ENCODE results near the gene UNC45A.
"Not testable (repeated sequence)": the region's sequence is repeated elsewhere in the genome, so short reads cannot be mapped to it uniquely, and the experiment has no call there.

UNC45A gene

DNA sequence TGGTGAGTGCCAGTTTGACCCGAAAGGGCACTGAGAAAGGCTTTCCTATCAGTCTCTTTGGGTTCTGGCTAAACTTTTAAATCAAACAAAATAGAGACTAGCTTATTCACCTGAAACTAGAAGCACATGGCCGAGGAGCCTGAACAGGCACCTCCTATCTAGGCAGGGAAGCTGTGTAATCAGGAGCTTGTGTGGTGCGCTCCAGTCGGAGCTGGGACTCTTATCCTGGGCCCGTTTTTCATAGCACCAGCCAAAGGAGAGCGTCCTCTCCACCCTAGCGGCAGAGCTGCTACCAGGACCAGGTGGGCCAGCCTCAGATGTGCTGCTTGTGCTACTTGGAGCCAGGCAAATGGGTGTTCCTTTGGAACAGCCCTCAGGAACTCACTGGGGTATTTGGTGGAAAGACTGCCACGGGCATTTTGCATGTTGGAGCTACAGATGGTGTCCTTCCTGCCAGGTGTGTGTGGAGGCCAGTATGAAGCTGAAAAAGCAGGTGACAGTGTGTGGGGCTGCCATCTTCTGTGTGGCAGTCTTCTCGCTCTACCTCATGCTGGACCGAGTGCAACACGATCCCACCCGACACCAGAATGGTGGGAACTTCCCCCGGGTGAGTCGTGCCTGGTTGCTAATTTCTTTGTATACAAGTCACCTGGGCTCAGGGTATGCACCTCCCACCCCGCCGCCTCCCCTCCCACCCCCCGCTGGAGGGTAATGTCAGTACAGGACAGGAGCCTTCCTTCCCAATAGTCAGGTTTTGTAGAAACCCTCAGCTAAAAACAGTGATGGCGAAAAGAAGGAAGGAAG, 31.1 kb upstream of the UNC45A start:
- DNase-seq, result peak; percentile 51

DNA sequence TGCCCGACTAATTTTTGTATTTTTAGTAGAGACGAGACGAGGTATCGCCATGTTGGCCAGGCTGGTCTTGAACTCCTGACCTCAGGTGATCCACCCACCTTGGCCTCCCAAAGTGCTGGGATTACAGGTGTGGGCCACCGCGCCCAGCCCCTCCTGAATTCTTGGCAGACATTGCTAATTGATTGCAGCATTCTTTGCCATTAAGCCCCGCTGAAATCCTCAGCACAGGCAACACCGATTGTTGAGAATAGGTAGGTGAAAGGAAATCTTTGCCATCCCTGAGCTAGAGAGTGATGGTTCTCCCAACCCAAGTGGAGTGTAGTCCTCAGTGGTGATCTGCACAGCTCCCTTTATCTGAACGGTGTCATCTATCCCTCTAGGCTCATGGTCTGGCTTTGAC, 30.3 kb upstream of the UNC45A start:
- DNase-seq, result no peak

DNA sequence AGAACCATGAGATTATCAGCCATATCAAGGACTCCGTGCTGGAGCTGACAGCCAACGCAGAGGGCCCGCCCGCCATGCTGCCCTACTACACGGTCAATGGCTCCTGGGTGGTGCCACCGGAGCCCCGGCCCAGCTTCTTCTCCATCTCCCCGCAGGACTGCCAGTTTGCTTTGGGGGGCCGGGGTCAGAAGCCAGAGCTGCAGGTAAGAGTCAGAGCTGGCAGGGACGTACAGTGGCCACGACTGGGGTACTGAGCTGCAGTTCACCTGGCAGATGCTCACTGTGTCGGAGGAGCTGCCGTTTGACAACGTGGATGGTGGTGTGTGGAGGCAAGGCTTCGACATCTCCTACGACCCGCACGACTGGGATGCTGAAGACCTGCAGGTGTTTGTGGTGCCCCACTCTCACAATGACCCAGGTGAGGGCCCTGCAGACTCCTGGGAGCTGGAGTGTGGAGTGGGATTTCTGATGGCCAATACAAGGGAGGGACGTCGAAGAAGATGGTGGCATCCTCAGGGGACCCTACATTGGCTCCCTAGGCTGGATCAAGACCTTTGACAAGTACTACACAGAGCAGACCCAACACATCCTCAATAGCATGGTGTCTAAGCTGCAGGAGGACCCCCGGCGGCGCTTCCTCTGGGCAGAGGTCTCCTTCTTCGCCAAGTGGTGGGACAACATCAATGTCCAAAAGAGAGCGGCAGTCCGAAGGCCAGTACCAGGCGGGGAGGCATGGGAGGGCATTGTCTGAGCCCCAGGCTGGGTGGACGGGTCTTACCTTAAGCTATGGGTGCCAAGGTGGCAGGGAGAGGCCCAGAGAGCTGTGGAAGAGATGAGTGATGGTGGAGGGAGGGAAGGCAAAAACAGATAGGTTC, 29.5 kb upstream of the UNC45A start:
- no peak for DNase-seq

GRCh38 chr15:90906181-90906849, 28.8 kb upstream of the UNC45A start:
- DNase-seq, result no peak

DNA sequence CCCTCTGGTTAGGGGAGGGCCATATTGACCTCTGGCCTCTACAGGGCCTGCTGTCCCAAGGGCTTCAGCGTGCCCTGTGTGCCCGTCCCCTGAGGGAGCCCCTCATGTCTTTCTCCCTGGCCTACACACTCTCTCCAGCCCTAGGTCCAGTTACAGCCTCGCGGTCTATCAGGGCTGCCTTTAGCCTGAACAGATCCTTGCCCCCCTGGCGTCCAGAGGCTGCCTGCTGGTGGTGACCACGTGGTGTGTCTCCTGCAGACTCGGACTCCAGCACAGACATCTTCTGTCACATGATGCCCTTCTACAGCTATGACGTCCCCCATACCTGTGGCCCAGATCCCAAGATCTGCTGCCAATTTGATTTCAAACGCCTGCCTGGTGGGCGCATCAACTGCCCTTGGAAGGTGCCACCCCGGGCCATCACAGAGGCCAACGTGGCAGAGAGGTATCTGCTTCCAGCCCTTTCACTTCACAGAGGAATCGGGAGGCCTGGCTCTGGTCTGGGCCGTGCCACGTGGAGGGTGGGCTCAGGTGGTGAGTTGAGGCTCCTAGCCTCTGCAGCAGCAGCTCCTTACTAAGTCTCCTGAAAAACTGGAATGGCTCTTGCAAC, 27.9 kb upstream of the UNC45A start:
- no peak for DNase-seq

DNA sequence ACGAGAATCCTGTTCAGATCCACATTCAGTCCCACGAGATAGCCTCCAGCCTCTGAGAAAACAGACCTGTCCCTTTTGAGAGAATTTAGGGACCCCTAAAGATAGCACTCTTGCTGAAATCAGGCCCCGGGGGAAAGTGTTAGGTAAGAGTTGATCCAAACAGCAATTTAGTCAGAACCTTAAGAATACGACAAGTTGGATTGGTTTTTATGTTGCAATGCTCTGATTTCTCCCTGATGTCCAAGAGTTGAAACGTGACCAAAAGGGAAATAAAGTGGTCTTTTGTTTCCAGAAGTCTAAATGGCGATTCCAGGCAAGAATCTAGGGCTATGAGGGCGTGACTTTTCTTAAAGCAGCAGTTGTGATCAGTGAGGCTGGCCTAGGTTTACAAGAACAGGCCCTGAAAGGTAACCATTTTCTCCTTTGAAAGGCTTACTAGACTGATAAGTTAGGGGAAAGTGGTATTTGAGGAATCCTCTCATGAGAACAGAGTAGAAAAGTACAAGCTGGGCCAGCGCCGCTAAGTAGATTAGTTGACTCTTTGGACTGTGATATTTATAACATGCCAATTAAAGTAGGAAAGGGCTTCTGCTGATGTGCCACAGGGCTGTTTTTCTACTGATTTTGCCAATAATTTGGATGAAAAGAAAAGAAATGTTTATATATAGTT, 27.1 kb upstream of the UNC45A start:
- no peak for DNase-seq

- not testable (repeated sequence) for DNase-seq
These were observed 25.6 kb upstream of the UNC45A start for GRCh38 chr15:90909449-90909848.

DNA sequence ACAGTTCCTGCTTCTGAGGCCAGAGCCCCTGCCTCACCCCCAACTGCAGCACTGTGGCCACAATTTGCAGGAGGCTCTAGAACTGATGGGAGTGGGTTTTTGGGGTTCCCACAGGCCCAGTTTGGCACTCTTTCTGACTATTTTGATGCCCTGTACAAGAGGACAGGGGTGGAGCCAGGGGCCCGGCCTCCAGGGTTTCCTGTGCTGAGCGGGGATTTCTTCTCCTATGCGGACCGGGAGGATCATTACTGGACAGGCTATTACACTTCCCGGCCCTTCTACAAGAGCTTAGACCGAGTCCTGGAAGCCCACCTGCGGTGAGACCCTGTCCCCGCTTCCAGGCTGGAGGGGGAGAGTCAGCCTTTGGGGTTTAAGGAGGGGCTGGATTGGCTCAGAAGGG, 25.1 kb upstream of the UNC45A start:
- no peak for DNase-seq

- DNase-seq, result no peak
These were observed 24.4 kb upstream of the UNC45A start for GRCh38 chr15:90910441-90911301.

DNA sequence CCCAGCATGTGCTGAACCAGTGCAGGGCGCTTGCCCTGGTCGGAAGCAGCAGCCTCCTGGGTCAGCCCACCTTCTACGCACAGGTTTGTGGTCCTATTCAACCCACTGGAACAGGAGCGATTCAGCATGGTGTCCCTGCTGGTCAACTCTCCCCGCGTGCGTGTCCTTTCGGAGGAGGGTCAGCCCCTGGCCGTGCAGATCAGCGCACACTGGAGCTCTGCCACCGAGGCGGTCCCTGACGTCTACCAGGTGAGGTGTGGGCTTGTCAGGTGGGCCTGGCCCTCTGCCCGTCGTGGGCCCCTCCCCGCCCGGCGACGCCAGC, 23.8 kb upstream of the UNC45A start:
- DNase-seq, result no peak

GRCh38 chr15:90911906-90912769, 22.9 kb upstream of the UNC45A start:
- no peak for DNase-seq

DNA sequence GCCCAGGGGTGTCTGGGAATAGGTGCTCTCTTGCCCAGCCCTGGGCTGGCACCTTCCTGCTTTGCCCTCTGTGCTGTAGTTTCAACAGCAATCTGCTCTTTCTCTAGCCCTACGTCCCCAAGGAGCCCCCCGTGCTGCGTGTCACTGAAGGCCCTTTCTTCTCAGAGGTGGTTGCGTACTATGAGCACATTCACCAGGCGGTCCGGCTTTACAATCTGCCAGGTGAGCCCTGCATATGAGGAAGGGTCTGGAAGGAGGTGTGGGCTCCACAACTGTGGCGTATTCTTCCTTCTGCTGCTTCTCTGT, 22.4 kb upstream of the UNC45A start:
- DNase-seq, result no peak

DNA sequence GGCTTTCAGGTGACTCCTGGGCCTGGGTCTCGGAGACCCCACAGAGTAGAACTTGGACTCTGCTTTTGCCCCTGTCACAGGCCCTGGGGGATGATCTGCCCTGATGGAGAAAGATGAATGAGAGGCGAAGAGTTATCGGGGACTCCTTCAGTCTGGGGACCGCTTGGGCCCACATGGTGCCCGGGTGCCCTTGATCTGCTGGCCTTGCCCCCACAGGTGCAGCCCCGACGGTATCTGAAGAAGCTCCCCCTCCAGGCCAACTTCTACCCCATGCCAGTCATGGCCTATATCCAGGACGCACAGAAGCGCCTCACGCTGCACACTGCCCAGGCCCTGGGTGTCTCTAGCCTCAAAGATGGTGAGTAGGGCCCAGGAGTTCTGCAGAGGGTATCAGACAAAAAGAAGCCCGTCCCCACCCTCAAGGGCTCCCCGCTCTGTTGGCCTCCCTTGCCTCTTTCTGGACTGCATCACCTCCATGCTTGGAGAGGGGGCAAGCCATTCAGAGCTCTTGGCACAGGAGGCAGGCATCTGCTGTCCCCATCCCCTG, 21.6 kb upstream of the UNC45A start:
- no peak for DNase-seq

DNA sequence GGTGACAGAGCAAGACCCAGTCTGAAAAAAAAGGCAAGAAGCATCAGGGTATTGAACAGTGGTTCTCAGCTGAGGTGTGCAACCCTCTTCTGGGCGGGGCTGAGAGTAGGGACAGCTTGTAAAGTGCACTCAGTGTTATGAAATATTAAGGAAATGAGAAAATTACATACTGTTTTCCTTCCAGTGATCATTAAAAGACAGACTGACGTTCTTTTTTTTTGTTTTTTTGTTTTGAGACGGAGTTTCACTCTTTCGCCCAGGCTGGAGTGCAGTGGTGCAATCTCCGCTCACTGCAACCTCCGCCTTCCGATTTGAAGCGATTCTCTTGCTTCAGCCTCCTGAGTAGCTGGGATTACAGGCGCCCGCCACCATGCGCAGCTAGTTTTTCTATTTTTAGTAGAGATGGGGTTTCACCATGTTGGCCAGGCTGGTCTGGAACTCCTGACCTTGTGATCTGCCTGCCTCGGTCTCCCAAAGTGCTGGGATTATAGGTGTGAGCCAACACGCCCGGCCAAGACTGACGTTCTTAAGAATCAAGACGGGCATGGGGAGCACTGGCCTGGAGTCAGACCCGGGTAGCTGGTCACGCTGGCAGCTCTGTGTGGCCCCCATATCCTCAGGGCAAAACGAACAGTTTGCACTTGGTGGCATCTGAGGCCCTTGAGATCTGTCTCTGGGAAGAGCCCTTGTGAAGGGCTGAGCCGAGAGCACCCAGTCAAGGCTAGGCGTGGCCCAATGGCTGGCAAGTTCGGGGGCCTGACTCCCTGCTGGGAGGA, 20.6 kb upstream of the UNC45A start:
- no peak for DNase-seq

- DNase-seq, result no peak
These were observed 19.8 kb upstream of the UNC45A start for GRCh38 chr15:90915216-90915807.

DNA sequence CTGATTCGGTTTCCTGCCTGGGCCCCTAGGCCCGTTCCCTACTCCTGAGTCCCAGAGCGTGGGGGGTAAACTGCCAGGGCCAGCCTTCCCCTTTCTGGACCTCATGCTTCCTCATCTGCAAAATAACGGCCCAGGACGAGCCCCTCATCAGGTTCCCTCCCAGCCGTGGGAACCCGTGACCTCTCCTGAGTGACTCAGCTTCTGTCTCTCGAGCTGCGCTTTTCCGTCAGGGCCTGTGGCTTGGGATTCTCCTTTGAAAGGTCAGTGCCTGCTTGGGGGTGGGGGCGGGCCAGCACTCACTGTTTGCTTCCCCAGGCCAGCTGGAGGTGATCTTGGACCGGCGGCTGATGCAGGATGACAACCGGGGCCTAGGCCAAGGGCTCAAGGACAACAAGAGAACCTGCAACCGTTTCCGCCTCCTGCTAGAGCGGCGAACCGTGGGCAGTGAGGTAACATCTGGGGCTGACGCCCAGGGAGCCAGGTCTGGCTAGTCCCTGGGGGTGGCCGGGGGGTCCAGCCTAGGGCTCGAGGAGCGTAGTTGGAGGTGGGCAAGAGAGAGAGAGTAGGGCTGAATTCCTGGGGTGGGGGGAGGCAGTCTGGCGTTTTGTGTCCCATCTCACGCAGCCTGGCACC, 19.2 kb upstream of the UNC45A start:
- DNase-seq, result no peak

DNA sequence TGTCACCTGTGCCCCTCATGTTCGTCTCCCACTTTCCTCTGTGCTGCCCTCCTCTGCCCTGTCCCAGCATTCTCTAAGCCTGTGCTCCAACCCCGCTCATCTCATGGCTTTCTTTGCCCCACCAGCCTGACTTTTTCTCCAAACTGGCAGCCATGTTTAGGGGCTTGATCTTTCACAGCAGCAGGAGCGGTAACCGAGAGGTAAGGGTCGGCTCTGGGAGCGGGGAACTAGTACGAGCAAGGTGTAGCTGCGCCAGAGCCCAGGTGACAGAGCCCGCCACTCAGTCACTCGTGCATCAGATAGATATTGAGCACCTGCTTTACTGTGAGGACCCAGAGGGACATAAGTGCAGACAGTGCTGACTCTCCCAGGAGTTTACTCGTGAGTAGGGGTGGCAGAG, 18.6 kb upstream of the UNC45A start:
- no peak for DNase-seq

DNA sequence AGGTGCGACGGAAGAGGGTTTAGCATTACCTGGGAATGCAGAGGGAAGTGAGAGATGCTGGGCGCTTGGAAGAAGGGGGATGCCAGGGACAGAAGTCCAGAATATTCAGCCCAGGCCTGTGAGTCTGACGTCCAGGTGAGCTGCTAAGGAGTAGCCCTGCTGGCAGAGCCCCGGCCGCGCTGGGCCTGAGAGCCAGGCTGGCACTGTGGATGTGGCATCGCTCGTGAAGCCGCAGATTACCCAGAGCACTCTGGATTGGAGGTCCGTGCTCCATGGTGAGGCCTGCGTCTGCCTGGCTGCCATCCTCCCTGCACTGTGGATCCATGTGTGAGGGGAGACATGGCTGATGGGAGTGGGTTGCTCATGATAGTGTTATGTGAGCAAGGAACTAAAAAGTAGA, 17.5 kb upstream of the UNC45A start:
- DNase-seq, result no peak
